ENCODE measurements around the gene CLEC16A.

Gene CLEC16A

DNA sequence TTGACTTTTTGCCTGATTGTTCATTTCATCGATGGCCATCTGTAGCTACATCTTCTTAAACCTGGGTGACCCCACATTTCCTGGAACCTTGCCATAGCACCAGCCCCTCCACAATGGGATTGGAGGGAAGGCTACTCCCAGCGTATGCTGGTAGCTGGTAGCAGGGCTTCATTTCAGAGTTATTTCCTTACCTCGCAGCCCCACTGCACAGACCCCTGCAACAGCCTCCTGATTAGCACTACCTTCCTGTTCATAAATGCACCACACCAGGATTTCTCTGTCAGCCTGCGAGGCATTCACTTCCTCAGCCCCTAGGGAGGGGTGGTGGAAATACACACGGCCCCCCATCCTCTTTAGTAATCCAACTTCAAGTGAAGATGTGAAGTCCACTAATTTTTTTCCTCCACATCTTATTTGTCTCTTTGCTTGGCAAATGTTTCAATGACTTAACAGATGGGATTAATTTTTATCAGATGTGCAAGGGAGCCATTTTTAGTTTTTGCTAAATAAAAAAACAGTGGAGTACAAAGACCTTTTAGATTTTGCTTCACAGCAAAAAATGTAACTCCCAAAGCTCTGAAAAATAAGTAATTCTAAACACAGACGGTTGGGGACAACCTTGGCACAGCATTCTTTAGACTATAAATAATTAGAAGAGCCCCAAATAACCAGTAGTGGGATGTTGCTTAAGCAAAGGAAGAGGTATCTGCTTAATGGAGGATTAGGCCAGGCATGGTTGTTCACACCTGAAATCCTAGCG, 76.6 kb downstream of the CLEC16A start:
- no peak for DNase-seq

DNA sequence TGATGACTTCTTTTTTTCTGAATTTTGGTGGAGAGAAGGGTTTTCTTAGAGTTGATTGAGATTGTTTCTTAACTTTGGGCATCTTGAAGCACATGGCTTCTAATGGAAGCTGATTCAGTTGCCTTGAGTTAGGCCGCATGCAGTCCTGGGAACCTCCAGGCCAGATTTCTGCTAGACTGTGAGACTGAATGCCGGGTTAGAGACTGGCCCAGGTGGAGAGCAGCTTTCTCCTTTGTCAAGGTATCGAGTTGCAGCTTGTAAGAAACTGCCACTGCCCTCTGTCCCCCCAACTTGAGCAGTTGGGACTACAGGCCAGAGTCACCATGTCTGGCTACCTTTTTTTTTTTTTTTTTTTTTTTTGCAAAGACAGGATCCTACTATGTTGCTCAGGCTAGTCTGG, 77.6 kb downstream of the CLEC16A start:
- no peak for DNase-seq

DNA sequence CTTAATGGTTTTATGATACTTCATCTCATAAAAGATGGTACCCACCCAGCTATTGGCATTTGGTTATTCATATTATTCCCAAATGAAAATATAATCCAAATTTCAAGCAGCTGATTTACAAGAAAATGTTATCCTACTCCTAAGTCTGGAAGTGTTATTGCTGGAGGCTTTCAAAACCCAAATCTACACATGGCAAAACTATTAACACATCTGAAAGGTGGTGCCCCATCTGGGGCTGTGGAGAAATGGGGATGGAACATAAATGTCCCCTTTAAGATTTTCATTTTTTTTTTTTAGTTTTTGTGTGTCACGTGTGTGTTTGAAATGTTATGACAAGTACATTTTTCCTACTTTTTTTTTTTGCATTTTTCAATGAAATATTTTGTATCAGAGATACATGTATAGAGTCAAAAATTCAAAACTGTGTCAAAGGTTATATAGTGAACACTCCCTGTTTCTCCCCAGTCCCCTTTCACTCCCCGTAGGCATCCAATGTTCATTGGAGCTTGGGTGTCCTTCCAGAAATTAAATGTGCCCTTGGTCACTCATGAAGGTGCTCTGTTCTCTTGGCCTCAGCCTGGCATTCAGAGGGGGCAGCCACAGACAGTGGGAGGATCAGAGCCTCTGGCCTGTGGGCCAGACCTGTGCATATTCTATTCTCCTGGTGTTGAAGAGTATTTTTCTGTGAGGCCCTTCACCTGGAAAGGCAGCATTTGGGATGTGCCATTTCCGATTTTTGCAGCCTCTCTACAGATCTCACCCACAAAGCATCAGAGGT, 79.1 kb downstream of the CLEC16A start:
- DNase-seq: no peak

DNA sequence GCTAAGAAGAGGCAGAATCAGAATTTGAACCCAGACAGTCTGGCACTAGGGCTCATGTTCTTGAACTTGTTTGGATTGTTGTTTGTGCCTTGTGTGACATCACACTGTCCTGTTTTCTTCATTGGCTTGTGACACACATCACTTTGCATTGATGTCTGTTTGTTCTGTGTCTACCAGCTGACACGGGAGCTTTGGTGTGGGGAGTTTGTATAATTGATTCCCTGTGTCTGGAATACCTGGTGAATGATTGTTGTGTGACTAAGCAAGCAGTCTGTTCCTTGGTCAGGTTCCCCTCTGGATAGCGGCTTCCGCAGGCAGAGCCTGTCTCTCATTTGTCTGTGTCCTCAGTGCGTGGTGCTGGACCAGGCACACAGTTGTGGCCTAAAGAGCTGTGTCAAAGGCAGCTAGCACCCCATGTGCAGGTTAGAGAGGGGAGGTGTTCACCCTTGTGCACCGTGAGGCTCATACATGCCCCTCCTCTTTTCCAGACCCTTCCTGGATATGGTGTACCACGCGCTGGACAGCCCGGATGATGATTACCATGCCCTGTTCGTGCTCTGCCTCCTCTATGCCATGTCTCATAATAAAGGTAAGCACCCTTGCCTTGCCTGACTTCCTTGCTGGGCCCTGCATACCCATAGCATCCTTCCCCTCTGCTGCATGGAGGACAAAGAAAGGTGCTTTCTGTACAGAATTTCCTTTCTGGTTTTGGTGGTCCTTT, 80.1 kb downstream of the CLEC16A start:
- no peak for DNase-seq

DNA sequence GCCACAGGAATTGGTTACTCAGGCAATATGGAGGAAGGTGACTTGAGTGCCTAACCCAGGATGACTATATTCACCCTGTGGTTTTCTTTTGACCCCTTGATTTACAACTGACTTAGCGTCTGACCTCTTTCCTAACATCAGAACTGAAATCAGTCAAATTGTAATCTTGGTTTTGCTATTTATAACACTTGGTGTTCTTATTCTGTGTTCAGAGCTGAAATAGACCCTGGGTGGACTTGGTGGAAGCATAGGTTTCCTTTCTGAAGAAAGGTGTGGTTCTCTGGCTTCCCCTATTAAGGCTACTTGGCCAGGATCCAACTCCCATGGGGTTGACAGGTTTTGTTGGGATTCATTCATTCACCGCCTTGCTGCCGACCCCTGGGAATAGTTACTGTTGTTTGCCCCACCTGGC, 80.8 kb downstream of the CLEC16A start:
- DNase-seq: no peak

DNA sequence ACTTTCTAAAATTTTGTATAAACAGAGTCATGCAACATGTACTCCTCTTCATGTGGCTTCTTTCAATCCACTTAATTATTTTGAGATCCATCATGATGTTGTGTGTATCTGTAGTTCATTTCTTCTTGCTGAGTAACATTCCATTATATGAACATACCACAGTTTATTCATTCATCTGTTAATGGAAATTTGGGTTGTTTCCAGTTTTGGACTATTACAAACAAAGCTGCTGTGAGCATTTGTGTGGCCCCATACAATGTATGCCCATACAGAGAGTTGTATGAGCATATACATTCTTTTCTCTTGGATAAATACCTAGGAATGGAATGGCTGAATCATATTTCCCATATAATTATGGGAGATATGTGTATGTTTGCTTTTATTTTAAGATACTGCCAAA, 85.6 kb downstream of the CLEC16A start:
- no peak for DNase-seq

DNA sequence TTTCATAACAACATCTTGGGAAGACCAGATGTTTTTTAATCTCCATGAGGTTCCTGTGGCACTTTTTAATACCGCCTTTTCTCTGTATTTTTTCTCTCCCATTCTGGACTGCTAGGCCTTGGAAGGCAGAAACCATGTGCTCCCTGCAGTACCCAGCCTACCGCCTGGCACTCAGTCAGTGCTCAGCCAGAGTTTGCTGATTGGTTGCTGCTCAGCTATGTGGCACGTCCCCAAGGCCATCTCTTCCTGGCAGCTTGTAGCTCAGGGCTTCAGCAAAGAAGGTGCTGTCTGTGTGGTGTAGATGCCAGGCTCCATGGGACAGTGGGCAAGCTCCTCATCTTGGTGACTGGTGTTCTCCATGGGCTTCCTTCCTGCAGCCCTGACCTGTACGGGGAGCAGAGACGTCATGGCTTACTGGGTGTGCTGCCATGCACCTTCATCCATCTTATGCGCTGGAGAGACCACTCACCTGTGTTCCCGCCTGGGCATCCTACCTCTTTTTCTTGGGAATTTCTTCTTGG, 86.7 kb downstream of the CLEC16A start:
- DNase-seq: no peak

DNA sequence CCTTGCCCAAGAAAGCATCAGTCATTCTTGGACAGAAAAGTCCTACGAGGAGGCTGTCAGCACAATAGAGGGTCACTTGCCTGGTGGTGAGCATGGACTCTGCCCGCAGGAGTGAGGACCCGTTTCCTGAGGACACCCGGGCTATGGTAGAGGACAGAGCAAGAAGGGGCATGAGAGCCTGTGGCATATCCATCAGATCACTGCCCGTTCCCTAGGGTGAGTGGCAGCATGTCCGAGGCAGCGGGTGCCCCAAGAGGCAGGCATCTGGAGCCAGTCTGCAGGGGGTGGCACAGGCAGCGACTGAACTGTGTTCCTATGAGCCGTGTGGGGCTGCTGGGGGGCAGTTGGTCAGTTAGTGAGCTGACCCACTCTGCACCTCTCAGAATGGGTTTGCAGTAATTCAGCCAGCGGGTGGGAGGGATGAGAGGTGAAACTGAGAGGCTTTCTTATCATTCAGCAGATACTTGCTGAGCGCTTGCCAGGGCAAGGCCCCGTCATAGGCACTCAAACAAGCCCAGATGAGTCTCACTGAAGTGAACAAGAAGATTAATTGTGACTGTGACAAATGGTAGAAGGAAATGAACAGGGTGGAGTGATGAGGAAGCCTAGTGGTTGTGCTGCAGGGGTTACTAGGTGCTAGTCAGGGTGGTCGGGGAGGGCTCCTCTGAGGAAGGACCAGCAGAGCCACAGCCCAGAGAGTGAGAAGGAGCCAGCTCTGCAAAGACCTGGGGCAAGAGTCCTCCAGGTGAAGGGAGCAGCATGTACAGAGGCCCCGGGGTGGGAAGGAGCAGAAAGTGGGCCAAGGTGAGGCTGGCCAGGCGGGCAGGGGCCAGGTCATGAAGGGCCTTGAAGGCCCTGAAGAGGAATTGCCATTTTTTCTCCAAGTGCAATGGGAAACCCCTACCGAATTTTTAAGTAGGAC, 87.9 kb downstream of the CLEC16A start:
- DNase-seq: no peak

DNA sequence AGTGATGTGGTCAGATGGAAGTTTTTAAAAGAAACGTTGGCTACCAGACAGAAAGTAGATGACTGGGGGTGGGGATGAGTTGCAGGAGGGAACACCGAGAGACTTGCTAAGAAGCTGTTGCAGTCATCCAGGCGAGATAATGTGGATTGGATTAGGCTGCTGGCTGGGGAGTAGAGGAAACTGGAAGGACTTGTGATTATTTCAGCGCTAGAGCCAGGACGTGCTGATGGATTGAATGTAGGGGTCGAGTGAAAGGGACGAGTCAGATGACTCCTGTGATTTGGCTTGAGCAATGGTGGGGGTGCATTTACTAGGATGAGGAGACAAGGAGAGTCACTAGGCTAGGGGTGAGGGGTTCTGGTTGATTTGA, 88.5 kb downstream of the CLEC16A start:
- no peak for DNase-seq

DNA sequence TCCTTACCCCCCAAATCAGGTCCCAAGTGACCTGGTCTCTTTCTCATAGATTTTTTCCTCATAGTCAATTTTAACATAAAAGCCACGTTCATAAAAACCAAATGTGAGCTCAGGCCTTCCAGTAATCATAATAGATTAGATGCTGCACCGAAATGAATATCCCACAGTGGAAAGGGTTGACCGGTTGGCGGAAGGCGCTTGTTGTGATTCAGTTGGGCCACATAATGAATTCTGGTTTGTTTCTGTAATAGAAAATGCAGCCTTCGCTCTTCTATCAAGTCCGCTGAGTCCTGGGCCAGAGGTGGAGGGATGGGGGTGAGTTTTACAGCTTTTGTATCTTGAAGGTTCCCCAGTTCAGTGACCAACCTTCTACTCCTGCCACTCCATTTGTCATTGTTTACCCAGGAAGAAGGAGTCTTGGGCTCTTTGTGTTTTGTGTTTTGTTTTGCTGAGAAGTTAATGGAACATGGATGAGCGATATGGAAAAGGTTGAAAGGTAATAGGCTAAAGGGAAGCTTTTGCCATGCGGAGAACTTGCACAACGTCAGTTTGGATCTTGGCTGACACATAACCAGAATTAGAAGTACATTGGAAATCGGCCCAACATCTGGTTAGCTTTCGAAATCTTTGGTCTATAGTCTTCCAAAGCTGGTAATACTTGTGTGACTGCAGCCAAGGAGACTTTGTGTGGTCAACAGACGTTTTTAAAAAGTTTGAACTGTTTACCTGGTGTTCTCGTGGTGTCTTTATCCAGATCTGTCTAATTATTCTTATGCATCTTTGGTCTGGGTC, 89.5 kb downstream of the CLEC16A start:
- DNase-seq: no peak

DNA sequence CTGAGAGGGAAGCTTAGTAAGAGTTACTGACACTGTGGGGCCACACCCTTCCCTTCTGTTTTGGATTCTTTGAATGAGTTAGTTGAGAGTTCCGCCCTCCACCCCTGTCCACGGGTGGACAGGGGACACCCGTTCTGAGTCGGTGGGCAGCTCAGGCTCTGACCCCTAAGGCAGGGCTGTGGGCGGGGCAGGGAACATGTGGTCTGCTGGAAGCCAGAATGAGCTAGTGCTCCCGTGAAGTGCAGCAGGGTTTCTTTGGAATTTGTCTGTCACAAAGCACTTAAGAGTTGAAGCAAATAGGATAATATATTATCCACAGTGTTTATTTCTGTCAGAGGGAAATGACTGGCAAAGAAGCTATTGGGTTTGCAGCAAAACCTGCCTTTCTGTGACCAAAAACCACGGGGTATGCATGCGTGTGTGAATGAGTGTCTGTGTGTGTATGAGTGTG, 90.1 kb downstream of the CLEC16A start:
- DNase-seq: no peak

DNA sequence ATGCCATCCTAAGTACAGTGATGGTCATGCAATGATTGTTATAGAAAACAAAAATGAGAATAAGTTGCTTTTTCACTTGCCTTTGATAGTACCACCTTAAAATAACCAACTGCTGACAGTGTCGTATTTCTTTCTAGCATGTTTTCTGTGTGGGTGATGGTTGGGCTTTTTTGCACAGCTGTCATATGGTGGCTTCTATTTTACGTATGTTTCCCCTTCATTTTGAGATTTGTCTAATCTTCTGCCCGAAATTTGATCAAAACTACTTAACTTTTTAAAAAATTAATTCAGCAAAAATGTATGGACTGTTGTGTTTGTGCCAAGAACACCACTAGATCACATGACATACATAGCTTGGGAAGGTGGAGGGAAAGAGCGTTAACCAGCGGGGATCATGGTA, 90.7 kb downstream of the CLEC16A start:
- no peak for DNase-seq

DNA sequence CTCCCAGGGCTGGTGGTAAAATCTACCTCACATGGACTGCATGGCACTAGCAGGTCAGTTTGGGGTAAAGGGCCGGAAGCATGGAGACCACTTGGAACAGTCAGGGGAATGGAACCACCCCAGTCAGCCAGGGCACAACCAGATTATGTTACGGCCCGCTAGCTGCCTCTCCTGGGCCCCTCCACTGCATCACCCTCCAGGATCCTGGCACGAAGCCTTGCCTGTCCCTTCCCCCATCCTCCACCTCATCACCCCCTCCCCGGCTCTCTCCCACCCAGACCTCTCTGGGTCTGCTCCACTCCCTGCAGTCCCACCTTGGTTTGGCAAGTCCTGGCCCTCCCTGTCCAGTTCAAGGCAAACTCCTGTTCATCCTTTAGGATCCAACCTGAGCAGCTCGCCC, 91.7 kb downstream of the CLEC16A start:
- no peak for DNase-seq

DNA sequence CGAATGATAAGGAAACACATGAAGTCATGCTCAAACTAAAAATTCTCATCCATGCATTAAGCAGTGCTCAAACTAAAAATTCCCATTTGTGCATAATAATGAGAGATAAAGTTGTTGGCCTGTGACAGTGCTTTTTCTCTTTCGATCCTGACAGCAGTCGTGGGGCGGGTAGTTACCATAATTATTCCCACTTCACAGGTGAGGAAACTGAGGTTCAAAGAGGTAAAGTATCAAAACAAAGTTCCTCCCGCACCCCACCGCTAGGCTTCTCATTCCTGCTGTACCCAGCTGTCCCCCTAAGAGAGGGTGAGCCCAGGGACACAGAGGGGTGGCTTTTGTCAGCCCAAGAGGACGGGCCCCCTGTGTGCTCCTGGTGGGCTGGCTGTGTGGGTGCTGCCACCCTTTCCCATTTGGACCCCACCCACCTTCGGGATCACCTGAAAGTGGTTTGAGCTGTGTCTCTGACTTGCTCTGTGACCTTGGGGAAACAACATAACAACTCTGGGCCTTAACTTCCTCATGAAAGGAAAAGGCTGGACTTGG, 92.6 kb downstream of the CLEC16A start:
- DNase-seq: no peak

DNA sequence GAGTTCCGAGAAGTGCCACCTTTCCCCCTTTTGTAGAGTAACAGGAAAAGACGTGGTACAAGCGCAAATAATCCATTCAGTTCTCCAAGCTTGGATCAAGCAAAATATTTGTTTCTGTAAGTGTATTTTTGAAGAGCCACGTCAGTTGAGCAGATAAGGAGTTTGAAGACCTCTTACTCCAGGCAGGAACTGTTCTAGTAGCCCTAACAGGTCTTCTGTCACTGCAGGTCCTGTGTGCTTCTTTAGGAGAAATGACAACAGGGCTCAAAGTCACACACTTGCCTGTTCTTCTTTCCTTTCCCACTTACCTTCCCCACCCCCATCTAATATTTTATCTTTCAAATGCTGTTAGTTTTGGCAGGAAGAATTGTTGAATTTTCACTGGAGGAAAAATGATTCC, 93.9 kb downstream of the CLEC16A start:
- no peak for DNase-seq

DNA sequence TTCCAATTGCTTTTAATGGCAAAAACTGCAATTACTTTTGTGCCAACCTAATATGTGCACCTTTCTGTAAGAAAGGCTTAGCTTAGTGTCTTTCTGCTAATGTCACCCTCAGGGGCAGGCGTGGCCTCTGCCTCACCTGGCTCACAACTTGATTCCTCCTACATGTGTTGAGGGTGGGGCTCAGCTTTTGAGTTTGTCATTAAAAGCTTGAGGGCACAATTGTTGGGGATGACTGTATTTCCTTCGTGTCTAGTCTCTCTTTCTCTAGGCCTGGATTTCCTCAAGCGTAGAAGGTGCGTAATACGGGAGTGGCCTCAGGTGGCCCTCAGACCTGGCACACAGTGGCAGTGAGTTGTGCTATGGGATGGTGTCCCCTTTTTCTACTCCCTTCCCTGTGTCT, 94.4 kb downstream of the CLEC16A start:
- DNase-seq: peak in 2 of 3 experiments; percentile 27 to 60

DNA sequence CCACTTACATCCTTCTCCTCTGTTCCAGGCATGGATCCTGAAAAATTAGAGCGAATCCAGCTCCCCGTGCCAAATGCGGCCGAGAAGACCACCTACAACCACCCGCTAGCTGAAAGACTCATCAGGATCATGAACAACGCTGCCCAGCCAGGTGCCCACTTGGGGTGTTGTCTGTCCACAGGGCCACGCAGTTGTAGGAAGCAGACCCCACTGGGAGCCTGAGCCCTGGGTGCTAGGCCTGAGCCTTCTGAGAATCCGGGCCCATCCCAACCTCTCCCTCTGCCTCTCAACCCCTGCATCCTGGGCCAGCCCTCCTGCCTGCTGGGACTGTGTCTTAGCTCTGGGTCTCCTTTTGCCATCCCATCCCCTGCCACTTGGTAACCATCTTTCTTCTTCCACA, 95.4 kb downstream of the CLEC16A start:
- no peak for DNase-seq

DNA sequence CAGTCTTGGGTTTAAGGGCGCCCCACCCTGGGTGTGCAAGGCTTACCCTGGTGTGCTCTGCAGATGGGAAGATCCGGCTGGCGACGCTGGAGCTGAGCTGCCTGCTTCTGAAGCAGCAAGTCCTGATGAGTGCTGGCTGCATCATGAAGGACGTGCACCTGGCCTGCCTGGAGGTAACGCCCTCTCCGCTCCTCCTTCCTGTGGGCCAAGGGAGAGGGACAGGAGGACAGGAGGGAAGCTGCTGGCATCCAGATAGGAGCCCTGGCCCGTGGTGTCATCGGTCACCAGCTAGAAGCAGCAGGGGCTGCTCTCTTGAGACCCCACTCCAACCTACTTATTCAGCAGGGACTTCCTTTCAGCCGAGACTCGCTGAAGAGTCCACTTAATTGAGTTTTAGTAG, 97.8 kb downstream of the CLEC16A start:
- peak in 1 of 3 experiments; percentile 16 for DNase-seq

DNA sequence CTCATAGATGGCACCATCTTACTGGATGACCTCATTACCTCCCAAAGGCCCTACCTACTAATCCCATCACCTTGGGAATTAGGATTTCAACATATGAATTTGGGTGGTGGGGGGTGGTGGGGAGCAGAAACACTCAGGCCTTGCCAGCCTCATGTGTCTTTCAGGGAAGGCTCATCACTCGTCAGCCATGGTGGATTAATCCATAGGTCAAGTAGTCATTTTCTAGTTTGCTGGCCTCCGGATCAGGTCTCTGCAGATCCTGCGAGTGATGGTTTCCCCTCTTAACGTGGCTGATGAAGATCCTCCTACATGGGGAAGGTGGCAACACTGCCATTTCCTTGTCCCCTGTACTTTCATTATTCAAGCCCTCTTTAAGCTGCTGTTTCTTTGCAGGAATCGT, 101.1 kb downstream of the CLEC16A start:
- no peak for DNase-seq

DNA sequence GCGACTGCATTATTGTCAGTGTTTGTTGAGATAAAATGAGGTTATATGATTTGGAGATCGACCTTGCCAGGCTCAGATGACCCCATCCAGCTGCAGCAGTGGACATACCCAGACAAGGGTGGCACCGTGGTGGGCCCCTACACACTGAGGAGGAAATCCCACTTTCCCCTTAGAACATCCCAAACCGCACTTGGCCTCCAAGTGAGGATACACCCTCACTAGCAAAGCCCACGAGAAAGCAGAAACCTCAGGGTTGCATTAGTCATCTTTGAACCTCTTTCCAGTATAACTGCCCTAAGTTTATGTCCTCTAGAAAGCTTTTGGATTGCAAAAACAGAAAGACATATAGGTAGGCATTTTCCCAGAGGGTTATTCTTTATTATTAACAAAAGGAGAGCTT, 101.5 kb downstream of the CLEC16A start:
- no peak for DNase-seq

DNA sequence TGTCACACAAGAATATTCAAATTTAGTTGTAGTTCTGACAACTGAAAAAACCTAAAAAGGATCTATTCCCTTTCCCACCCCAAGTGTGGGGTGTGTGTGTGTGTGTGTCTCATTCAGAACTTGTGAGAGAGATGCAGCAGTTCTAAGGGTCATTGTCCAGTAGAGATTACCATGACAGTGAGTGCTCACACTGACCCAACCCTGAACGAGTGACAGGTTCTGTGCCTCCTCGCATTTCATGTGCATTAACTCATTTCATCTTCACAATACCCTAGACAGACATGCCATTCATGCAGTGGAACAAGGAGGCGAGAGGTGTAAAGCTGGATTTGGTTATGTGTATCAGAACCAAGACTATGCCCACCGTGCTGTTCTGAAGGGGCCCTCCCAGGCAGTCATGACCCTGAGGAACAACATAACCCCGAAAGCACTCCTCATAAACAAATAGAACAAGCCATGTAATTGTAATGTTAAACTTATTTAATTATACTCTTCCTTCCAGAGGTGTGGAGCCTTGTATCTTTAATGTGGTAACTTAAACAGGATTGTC, 102.1 kb downstream of the CLEC16A start:
- DNase-seq: peak in 2 of 3 experiments; percentile 10 to 54
